HG02610 (cell line): ENCODE measurements around the gene CSPG4.
"Not testable (repeated sequence)": the region's sequence is repeated elsewhere in the genome, so short reads cannot be mapped to it uniquely, and the experiment has no call there.

Experiments
- ATAC-seq: cut with Tn5 transposase; IDR thresholded peaks from one replicate; pipeline ENCODE4 v1.9.1; 2021; ENCODE audit warnings: mild to moderate bottlenecking, moderate library complexity; ENCODE audit not compliant: unreplicated experiment

The CSPG4 gene

DNA sequence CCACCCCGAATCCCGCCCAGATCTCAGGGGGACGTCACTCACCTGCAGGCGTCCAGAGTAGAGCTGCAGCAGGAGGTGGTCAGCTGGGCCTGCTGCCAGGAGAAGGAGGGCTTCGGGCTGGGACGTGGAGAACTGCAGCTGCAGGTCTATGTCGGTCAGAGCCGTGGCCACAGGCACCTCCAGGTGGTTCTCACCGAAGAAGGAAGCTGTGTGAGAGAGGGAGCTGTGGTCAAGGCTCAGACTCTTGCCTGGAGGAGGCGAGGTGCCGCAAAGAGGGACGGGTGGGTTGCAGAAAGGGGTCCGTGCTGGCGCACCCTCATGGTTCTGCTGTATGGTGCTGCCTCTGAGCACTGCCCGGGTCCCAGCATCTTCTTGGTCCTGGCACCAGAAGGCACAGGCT, 19.6 kb downstream of the CSPG4 start:
- ATAC-seq: not testable (repeated sequence)

DNA sequence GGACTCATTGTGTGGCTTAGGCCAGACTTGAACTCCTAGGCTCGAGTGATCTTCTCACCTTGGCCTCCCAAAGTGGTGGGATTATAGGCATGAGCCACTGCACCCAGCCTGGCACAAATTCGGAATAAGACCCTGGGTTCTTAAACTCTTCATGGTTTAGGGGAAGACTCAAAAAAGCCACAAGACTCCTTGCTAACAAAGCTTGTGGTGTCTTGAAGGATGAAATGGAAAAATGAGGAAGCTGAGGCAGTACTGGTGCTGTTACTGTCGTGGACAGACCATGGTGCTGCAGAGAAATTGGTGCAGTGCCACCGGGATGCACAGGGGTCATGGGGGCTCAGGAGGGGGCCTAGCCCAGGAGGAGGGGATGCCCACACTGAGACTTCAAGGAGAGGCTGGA, 20.3 kb downstream of the CSPG4 start:
- not testable (repeated sequence) for ATAC-seq

- ATAC-seq: not testable (repeated sequence)
Measured at GRCh38 chr15:75689429-75689828, 23.2 kb downstream of the CSPG4 start.

DNA sequence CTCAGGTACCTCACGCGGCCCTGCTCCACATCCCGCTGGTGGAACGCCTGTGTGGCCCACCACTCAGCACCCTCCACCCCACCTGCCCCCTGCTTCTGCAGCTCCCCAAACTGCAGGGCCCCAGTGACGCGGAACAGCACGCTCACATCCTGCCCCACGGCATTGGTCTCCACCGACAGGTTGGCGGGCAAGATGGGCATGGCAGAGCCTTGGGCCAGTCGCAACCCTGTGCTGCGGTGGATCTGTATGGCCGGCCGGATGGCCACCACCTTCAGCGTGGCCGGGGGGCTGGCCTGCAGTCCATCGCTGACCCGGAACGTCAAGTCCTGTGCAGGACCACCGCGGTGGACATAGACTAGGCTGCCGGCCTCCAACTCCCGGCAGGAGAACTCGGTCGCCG, 23.8 kb downstream of the CSPG4 start:
- ATAC-seq: no peak

- ATAC-seq: no peak
Measured at GRCh38 chr15:75688278-75688557, 24.4 kb downstream of the CSPG4 start.

- ATAC-seq: no peak
Measured at GRCh38 chr15:75687486-75688277, 25.0 kb downstream of the CSPG4 start.

DNA sequence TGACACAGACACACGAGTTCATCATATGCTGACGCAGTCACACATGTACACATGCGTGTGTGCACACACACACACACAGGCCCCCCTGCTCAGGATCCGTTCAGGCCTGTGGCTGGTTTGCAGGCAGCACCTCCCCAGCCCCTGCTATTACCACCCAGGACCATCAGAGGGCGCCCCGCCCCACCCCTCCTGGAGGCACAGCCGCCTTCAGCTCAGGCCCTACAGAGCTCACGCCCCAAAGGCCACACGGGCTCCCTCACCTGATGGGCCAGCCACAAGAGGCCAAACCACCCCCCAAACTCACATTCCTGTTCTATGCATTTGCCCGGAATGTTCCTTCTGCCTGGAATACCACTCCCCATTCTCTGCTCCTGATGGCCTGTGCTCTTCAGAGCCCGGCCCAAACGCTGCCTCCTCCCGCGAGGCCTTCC, 26.4 kb downstream of the CSPG4 start:
- ATAC-seq: peak; percentile 49

DNA sequence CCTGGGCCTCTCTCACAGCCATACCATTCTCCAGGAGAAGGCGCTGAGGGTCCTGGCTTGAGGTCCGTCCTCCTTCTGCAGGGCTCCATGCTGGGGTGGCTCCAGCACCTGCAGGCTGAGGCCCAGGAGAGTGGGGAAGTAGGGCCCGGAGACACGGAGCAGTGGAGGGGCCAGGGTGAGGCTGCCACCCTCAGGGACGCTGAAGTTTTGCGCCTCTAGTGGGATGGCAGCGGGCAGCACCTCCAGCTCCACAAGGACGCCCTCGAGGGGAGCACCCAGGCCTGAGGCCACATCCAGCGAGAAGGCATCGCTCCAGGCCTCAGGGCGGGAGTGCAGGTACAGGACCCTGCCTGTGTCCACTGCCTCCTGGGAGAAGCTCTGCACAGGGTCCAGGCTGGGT, 27.5 kb downstream of the CSPG4 start:
- ATAC-seq: no peak

- ATAC-seq: no peak
Measured at GRCh38 chr15:75684648-75685047, 28.0 kb downstream of the CSPG4 start.

- not testable (repeated sequence) for ATAC-seq
Measured at GRCh38 chr15:75683646-75684312, 28.9 kb downstream of the CSPG4 start.

DNA sequence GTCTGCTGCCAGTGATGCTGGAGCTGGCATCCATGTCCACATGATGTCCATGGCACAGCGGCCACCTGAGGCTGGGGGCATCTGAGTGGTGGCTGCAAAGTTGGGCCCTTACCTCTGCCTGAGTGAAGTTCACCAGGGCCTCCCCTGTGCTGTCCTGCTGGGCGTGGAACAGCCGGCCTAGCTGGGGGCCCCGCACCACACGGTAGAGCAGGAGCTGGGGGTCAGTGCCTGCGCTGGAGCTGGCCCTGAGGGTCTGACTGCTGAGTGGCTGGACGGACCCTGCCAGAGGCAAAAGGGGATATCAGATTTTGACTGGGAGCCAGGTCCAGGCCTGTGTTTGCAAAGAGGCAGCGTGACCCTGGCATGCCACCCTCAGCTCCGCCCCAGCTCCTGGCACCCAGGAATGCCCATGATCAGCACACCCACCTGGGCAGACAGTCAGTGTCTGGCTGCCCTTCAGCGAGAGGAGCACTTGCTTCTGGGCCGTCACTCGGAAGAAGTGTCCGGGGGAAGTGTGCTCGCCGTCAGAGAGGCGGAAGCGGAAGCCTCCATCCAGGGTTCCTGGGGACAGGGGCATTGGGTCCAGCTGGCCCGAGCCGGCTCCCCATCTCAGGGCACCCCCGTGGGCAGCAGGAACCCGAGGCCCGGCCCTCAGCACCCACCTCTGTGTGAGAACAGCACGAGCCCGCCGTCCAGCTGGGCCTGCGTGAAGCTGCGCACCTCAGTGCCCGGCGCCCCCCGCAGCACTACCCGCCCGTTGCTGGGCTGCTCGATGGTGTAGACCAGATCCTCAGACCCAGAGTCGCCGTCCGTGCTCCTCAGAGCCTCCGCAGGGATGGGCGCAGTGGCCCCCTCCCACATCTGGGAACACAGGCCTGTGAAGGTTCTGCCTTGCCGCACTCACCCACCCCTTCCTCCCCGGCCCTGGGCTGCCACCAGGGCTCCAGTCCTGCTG, 30.2 kb downstream of the CSPG4 start:
- ATAC-seq: no peak

- ATAC-seq: no peak
Measured at GRCh38 chr15:75680007-75680789, 32.5 kb downstream of the CSPG4 start.

- not testable (repeated sequence) for ATAC-seq
Measured at GRCh38 chr15:75678324-75678690, 34.3 kb downstream of the CSPG4 start.

GRCh38 chr15:75677465-75678323, 35.0 kb downstream of the CSPG4 start:
- ATAC-seq: no peak

- ATAC-seq: no peak
Measured at GRCh38 chr15:75676688-75677464, 35.8 kb downstream of the CSPG4 start.

DNA sequence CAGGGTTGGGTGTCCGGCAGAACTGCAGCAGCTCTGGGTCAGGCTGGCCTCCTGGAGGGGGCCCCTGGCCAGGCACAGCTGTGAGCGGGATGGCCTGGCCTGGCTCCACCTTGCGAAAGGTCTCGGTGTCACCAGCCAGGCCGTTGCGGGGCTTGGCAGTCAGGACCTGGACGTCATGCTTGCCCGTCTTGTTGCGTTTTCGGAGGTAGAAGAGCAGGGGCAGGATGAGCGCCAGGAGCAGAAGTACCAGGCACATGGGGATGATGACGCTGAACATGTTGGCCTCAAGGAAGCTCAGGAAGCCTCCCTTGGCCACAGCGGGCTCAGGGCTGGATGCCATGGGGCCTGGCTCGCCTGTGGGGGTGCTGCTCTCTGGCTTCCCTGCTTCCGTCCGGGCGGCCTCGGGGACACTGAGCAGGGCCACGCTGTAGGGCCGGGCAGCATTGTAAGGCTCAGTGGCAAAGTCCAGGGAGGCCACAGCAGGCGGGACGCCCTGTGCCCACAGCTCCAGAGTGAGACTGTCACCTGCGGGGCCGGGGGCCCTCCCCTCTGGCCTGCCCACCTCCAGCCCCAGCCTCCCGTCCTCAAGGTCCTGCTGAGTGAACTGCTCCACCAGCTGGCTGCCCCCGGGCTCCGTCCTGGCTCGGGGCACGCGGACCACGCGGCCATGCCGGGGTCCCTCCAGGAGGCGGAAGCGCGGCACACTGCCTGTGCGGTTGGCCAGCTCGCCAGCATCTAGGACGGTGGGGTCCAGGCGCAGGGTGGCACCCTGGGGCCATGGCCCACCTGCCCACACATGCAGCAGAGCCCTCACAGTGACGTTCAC, 36.9 kb downstream of the CSPG4 start:
- ATAC-seq: no peak

DNA sequence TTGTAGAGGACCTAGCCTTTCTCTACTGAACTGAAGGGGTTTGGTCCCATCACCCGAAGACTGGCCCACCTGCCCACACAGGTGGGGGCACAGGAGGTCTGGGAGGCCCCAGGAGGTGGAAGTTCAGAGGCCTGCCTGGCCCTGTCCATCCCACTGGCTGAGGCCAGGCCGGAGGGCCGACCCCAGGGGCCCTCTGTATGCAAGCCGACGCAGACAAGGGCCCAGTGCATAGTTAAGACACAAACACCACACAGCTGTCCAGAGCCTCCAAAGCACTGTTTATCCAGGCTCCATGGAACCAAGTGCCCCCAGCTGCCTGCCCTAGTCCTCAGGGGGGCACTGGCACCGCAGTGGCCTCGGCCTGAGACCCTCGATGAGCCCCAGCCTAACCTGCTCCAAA, 38.3 kb downstream of the CSPG4 start:
- ATAC-seq: no peak
